Amniotic stem cell (primary cell): ENCODE measurements around the gene MCU.
A peak's percentile ranks its signal among the peaks of the same experiment; 100 is the strongest.
"Not testable (repeated sequence)": the region's sequence is repeated elsewhere in the genome, so short reads cannot be mapped to it uniquely, and the experiment has no call there.

Experiments used
- DNase-seq: peaks from one replicate; lab custom pipeline; 2025; lab: John Stamatoyannopoulos, UW

MCU gene

GRCh38 chr10:72691863-72692743 is at the start of gene MCU:
MCU (plus strand) TSS chr10:72692143; CDS start chr10:72692152, 9 bp downstream.
- peak; percentile 83 for DNase-seq

- DNase-seq, result no peak
These were observed 49.6 kb upstream of the MCU start for GRCh38 chr10:72642318-72642717.

- no peak for DNase-seq
These were observed 46.6 kb upstream of the MCU start for GRCh38 chr10:72645263-72645858.

GRCh38 chr10:72646971-72647370 is 45.0 kb upstream of the MCU start:
- DNase-seq, result not testable (repeated sequence)

- no peak for DNase-seq
These were observed 43.6 kb upstream of the MCU start for GRCh38 chr10:72648301-72648700.

- DNase-seq, result no peak
These were observed 42.7 kb upstream of the MCU start for GRCh38 chr10:72649291-72649690.

GRCh38 chr10:72653383-72654096 is 38.4 kb upstream of the MCU start:
- no peak for DNase-seq

GRCh38 chr10:72654720-72655119 is 37.2 kb upstream of the MCU start:
- DNase-seq, result no peak

GRCh38 chr10:72658696-72659400 is 33.1 kb upstream of the MCU start:
- no peak for DNase-seq

- no peak for DNase-seq
These were observed 32.2 kb upstream of the MCU start for GRCh38 chr10:72659694-72660093.

GRCh38 chr10:72660220-72660619 is 31.7 kb upstream of the MCU start:
- DNase-seq, result no peak

GRCh38 chr10:72661431-72661830 is 30.5 kb upstream of the MCU start:
- DNase-seq, result no peak

GRCh38 chr10:72663971-72664370 is 28.0 kb upstream of the MCU start:
- no peak for DNase-seq

- no peak for DNase-seq
These were observed 26.0 kb upstream of the MCU start for GRCh38 chr10:72665925-72666324.

GRCh38 chr10:72667207-72667864 is 24.6 kb upstream of the MCU start:
- no peak for DNase-seq

GRCh38 chr10:72673280-72673679 is 18.7 kb upstream of the MCU start:
- no peak for DNase-seq

GRCh38 chr10:72674174-72674573 is 17.8 kb upstream of the MCU start:
- DNase-seq, result not testable (repeated sequence)

GRCh38 chr10:72679838-72680241 is 12.1 kb upstream of the MCU start:
- no peak for DNase-seq

GRCh38 chr10:72682638-72683037 is 9.3 kb upstream of the MCU start:
- no peak for DNase-seq

- no peak for DNase-seq
These were observed 6.5 kb upstream of the MCU start for GRCh38 chr10:72685264-72685921.

GRCh38 chr10:72686430-72686829 is 5.5 kb upstream of the MCU start:
- DNase-seq, result not testable (repeated sequence)
